Brain microvascular endothelial cell (primary cell): ENCODE results near the gene CDRT15.
"Not testable (repeated sequence)": the region's sequence is repeated elsewhere in the genome, so short reads cannot be mapped to it uniquely, and the experiment has no call there.

Experiments
- DNase-seq: peaks from one replicate; pipeline ENCODE4 v3.0.0-alpha.2; 2020
- H3K27ac ChIP-seq: fragments of 250-450 bp; sonication (Bioruptor Pico); 2 replicates; pipeline ENCODE4 v1.5.1; 2020; ENCODE audit warnings: mild to moderate bottlenecking, moderate library complexity
- H3K27me3 ChIP-seq: fragments of 250-450 bp; sonication (Bioruptor Pico); replicated peaks from 2 replicates; pipeline ENCODE4 v1.5.1; 2020; ENCODE audit warnings: mild to moderate bottlenecking
- H3K36me3 ChIP-seq: fragments of 250-450 bp; sonication (Bioruptor Pico); replicated peaks from 2 replicates; pipeline ENCODE4 v1.5.1; 2020; ENCODE audit warnings: mild to moderate bottlenecking
- H3K4me3 ChIP-seq: 2 replicates; pipeline ENCODE4 v1.5.1; 2011; ENCODE audit warnings: low read depth, mild to moderate bottlenecking, control low read depth, low read length, moderate library complexity
- in situ Hi-C: cut with HindIII; loops from 2 replicates; pipeline ENCODE4 v1.10.0; 2017; ENCODE audit warnings: low sequenced_read_pairs, low pct_ligation_motif_present
- TF ChIP-seq, protein P1 (sequence below): IDR thresholded peaks from 2 replicates; pipeline ENCODE4 v1.5.1; 2011; ENCODE audit warnings: low read depth, mild to moderate bottlenecking, moderate library complexity, low read length, control low read depth, inconsistent platforms; ENCODE audit errors: missing control alignments

CDRT15 gene

DNA sequence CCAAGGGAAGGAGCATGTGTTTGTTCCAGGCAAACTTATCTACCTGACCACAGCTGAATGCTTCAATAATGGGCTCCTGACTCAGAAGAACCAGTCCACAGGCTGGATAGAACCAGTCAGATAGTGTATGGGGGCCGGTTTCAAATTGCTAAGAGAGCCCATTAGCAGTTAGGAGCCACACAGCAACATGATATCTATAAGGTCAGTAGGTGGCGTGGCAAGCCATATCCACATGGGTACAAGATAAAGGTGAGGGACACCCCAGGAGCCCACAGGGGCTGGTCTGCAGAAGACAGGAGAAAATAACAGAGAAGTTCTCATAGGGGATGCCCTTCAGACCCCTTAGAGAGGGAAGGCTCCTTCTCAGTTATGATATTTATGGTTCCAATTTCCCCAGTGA lies 31.6 kb upstream of the CDRT15 start:
- no peak for DNase-seq
- Histone ChIP-seq H3K27me3 (no peaks in the 10 kb centered on the region), H3K4me3 (no peak overlapping the region), H3K36me3 (no peaks in the 10 kb centered on the region), H3K27ac (no peak overlapping the region)
- TF ChIP-seq, protein P1, sequence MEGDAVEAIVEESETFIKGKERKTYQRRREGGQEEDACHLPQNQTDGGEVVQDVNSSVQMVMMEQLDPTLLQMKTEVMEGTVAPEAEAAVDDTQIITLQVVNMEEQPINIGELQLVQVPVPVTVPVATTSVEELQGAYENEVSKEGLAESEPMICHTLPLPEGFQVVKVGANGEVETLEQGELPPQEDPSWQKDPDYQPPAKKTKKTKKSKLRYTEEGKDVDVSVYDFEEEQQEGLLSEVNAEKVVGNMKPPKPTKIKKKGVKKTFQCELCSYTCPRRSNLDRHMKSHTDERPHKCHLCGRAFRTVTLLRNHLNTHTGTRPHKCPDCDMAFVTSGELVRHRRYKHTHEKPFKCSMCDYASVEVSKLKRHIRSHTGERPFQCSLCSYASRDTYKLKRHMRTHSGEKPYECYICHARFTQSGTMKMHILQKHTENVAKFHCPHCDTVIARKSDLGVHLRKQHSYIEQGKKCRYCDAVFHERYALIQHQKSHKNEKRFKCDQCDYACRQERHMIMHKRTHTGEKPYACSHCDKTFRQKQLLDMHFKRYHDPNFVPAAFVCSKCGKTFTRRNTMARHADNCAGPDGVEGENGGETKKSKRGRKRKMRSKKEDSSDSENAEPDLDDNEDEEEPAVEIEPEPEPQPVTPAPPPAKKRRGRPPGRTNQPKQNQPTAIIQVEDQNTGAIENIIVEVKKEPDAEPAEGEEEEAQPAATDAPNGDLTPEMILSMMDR, result no peak
- in situ Hi-C loops, result no loop called here

- Histone ChIP-seq H3K36me3 (no peaks in the 10 kb centered on the region), H3K27me3 (no peaks in the 10 kb centered on the region), H3K4me3 (no peak overlapping the region), H3K27ac (no peak overlapping the region)
- no peak for DNase-seq
- in situ Hi-C loops, result no loop called here
- TF ChIP-seq, protein P1, result no peak
These were observed 24.7 kb upstream of the CDRT15 start for GRCh38 chr17:14261406-14261805.

GRCh38 chr17:14245629-14246028 lies 9.0 kb upstream of the CDRT15 start:
- TF ChIP-seq, protein P1, result no peak

DNA sequence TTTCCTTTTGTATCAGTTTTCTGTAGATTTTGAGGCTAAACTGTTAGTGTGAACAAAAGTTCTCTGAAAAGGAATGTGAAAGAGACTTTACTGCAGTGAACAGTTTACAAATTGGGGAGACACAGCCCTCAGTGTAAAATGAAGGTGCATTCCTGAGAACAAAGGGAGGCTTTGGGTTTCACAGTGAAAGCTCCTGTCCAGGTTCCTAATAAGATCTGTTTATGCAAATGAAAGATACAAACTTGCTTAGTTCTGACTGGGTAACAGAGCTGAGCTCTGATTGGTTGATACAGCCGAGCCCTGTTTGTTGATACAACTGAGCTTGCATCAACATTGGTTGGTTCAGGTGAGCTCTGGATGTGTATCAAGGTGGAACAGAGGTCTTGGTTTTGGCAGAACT lies 8.3 kb upstream of the CDRT15 start:
- no peaks in the 10 kb centered on the region for H3K36me3 ChIP-seq
- no peaks in the 10 kb centered on the region for H3K27me3 ChIP-seq
- in situ Hi-C loops, result no loop called here
- no peak overlapping the region for H3K27ac ChIP-seq
- TF ChIP-seq, protein P1, result no peak
- no peak for DNase-seq
- no peak overlapping the region for H3K4me3 ChIP-seq

More at GRCh38 chr17:14245629-14246028, 9.0 kb upstream of the CDRT15 start:
- H3K4me3 ChIP-seq, result no peak overlapping the region
- in situ Hi-C loops, result no loop called here
- no peaks in the 10 kb centered on the region for H3K27me3 ChIP-seq
- H3K27ac ChIP-seq, result no peak overlapping the region
- DNase-seq, result no peak
- H3K36me3 ChIP-seq, result no peaks in the 10 kb centered on the region

DNA sequence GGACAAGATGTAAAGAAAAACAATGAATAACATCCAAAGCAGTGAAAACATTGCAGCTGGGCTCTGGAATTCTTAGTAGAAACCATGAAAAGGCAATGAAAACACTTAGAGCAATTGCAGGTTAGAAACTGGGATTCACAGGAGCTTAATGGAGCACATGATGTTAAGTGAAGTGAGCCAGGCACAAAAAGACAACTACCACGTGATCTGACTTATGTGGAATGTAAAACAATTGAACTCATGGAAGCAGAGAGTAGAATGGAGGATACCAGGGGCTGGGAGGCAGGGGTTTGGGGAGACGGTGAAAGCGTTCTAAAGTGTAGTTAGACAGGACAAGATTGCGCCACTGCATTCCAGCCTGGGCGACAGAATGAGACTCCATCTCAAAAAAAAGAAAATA lies 2.6 kb upstream of the CDRT15 start:
- H3K36me3 ChIP-seq, H3K27ac ChIP-seq, DNase-seq, H3K4me3 ChIP-seq, in situ Hi-C loops, H3K27me3 ChIP-seq: not testable (repeated sequence)

DNA sequence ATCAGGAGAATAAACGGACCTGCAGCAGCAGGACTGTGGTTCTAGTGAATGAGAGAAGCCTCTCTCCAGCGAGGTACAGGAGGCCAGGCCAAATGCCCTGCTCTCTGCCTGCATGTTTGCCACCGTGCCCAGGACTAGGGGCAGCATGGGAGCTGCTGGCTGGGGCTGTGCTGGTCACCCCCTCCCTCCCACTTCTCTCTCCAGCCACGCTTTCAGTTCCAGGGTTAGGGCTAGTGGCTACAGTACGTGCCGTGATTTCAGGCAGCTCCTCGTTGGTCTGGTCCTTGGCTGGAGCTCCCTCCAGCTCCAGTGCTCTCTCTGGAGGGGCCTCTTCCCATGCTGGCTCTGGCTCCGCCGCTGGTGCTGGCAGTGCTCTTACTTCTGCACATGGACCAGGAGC lies 630 bp downstream of the CDRT15 start:
- H3K36me3 ChIP-seq, H3K4me3 ChIP-seq, DNase-seq, in situ Hi-C loops, H3K27ac ChIP-seq, H3K27me3 ChIP-seq: not testable (repeated sequence)

GRCh38 chr17:14235047-14235446 lies 1.6 kb downstream of the CDRT15 start:
- DNase-seq, H3K4me3 ChIP-seq, H3K36me3 ChIP-seq, in situ Hi-C loops, H3K27me3 ChIP-seq, H3K27ac ChIP-seq: not testable (repeated sequence)

DNA sequence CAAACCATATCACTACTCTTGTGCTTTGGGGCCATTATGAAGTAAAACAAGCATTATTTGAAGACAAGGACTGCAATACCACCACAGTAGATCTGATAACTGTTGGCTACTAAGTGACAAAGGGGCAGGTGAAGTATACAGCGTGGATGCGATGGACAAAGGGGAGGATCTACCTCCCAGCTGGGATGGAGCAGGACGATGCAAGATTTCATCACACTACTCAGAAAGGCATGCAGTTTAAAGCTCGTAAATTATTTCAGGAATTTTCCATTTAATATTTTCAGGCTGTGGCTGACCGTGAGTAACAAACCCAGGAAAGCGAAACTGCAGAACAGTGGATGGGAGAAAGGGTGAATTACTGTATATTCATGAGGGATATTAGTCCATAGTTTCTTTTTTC lies 5.5 kb downstream of the CDRT15 start:
- DNase-seq, H3K4me3 ChIP-seq, H3K27me3 ChIP-seq, in situ Hi-C loops, H3K27ac ChIP-seq, H3K36me3 ChIP-seq: not testable (repeated sequence)
